H1 (cell line): ENCODE results near the gene PHACTR1. TPM values are rescaled to one million over a fixed set of nuclear protein-coding genes. Genes with fewer than 3 reads are reported as not detected.

ENCODE experiments used
- RAD21 ChIP-seq, 2 experiments: IDR thresholded peaks in 1 of 2; conservative IDR thresholded peaks in 1 of 2; 2 replicates each; pipeline ENCODE4 v1.6.1; 2011; ENCODE audit warnings: low read depth in 2 of 2, low read length in 2 of 2, improper control_type of control experiment in 1 of 2, inconsistent platforms in 1 of 2, mild to moderate bottlenecking in 1 of 2, moderate library complexity in 1 of 2
- RNF2 ChIP-seq: fragments of 200-900, 300-1000 bp; sonication (generic); IDR thresholded peaks from 2 replicates; pipeline ENCODE4 v1.7.1; 2016; ENCODE audit warnings: borderline replicate concordance, low read depth, mild to moderate bottlenecking, antibody characterized with exemption, low read length; ENCODE audit not compliant: poor library complexity, severe bottlenecking; ENCODE audit errors: missing control alignments
- TCF12 ChIP-seq: IDR thresholded peaks from 2 replicates; pipeline ENCODE4 v1.6.1; 2011; ENCODE audit warnings: low read depth, mild to moderate bottlenecking, low read length
- YY1 ChIP-seq: IDR thresholded peaks from 2 replicates; pipeline ENCODE4 v1.6.1; 2011; ENCODE audit warnings: low read depth, mild to moderate bottlenecking, low read length
- polyA plus RNA-seq, 7 experiments: library from polyadenylated mRNA; depleted of rRNA in 3 of 7; stranded (reverse) in 5 of 7; unstranded in 2 of 7; fragments of >200 nt in 5 of 7; fragments of 200-250 nt in 2 of 7; gene quantifications; 1 replicate in 5 of 7; 2 replicates in 1 of 7; 4 replicates in 1 of 7; pipeline versions ENCODE4 v1.2.1 to v1.2.3, GENCODE V29; 2011 to 2013; ENCODE audit warnings: missing spikeins in 2 of 7, mixed read lengths in 2 of 7
- total RNA-seq: library from RNA; stranded (reverse); fragmentation: NEBNext Ultra II Directional; extraction: Animal tissue kit (Norgen Biotek cat#: 25700); gene quantifications from 2 replicates; pipeline ENCODE4 v1.2.1, GENCODE V29; 2021

PHACTR1 gene
- total and polyA plus RNA-seq, 2 of the 8 experiments (the other 6 are each of a cell fraction or from before 2014, with no cell fraction given) = 3.9 to 17.1 TPM

DNA sequence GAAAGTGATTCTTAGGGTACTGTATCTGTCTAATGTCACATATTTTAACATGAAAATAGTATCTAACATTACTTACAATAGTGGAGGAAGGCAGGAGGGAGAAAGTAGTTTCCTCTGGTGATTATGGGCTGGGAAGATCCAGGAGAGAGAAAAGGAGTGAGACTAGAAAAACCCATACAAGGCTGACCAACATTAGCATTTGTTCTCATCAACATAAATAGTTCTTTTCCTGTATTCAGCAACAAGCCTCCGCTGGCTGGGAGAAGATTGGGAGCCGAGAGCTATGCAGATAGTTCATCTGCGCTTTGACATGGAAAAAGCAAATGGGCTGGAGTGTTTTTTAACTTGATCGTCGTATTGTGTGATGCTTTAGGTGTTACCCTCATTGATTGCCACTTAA is 239.4 kb downstream of the PHACTR1 start (continued):
- no peak for TF ChIP-seq RNF2
- TF ChIP-seq RAD21 (IDR thresholded peaks at IDR 0.05 in 1 of 2, conservative IDR thresholded peaks at IDR 0.05 in 1 of 2; ENCODE audit: low read depth in 2 of 2, low read length in 2 of 2) = no peak
- TF ChIP-seq YY1 = no peak
- no peak for TF ChIP-seq TCF12
